GM23338 (cell line): ENCODE measurements around the gene TTYH3.

Experiments
- CREB1 ChIP-seq: fragments of 250-450 bp; sonication (Bioruptor Pico); IDR thresholded peaks from 2 replicates; pipeline ENCODE4 v1.5.0; 2020; ENCODE audit warnings: low read depth, mild to moderate bottlenecking, moderate library complexity
- EZH2 ChIP-seq: fragments of 200-600 bp; sonication (generic); IDR thresholded peaks from one replicate; pipeline ENCODE4 v1.8.0; 2017; ENCODE audit warnings: antibody characterized with exemption, mild to moderate bottlenecking, low read depth; ENCODE audit not compliant: unreplicated experiment
- EZH2phosphoT487 ChIP-seq: fragments of 200-600 bp; sonication (generic); IDR thresholded peaks from one replicate; pipeline ENCODE4 v1.8.1; 2018; ENCODE audit warnings: antibody characterized with exemption; ENCODE audit not compliant: unreplicated experiment
- JUNB ChIP-seq: IDR thresholded peaks from one replicate; pipeline ENCODE4 v1.6.1; 2016; ENCODE audit warnings: antibody characterized with exemption; ENCODE audit not compliant: unreplicated experiment
- NANOG ChIP-seq: IDR thresholded peaks from 2 replicates; pipeline ENCODE4 v1.6.1; 2016; ENCODE audit warnings: antibody characterized with exemption, borderline replicate concordance
- POLR2AphosphoS5 ChIP-seq: IDR thresholded peaks from 2 replicates; pipeline ENCODE4 v1.6.1; 2016; ENCODE audit warnings: antibody characterized with exemption, low read depth
- ZNF114 ChIP-seq: fragments of 250-450 bp; sonication (Bioruptor Pico); IDR thresholded peaks from 2 replicates; pipeline ENCODE4 v1.5.0; 2020; ENCODE audit warnings: mild to moderate bottlenecking, moderate library complexity
- ZNF331 ChIP-seq: fragments of 250-450 bp; sonication (Bioruptor Pico); IDR thresholded peaks from 2 replicates; pipeline ENCODE4 v1.5.0; 2020; ENCODE audit warnings: low read depth, mild to moderate bottlenecking, moderate library complexity
- TF ChIP-seq, protein P1 (sequence below), 2 experiments: fragments of 200-600 bp in 1 of 2; sonication (generic) in 1 of 2; conservative IDR thresholded peaks; 2 replicates each; pipeline versions ENCODE4 v1.5.1 to v1.6.1; 2016 to 2017; ENCODE audit warnings: antibody characterized with exemption in 2 of 2, low read depth in 2 of 2, mild to moderate bottlenecking in 2 of 2, moderate library complexity in 1 of 2
- TF ChIP-seq, protein P2 (sequence below): IDR thresholded peaks from one replicate; pipeline ENCODE4 v1.6.1; 2018; ENCODE audit warnings: antibody characterized with exemption; ENCODE audit not compliant: unreplicated experiment
- TF ChIP-seq, protein P3 (sequence below): IDR thresholded peaks from 2 replicates; pipeline ENCODE4 v1.6.1; 2016; ENCODE audit warnings: antibody characterized with exemption

DNA sequence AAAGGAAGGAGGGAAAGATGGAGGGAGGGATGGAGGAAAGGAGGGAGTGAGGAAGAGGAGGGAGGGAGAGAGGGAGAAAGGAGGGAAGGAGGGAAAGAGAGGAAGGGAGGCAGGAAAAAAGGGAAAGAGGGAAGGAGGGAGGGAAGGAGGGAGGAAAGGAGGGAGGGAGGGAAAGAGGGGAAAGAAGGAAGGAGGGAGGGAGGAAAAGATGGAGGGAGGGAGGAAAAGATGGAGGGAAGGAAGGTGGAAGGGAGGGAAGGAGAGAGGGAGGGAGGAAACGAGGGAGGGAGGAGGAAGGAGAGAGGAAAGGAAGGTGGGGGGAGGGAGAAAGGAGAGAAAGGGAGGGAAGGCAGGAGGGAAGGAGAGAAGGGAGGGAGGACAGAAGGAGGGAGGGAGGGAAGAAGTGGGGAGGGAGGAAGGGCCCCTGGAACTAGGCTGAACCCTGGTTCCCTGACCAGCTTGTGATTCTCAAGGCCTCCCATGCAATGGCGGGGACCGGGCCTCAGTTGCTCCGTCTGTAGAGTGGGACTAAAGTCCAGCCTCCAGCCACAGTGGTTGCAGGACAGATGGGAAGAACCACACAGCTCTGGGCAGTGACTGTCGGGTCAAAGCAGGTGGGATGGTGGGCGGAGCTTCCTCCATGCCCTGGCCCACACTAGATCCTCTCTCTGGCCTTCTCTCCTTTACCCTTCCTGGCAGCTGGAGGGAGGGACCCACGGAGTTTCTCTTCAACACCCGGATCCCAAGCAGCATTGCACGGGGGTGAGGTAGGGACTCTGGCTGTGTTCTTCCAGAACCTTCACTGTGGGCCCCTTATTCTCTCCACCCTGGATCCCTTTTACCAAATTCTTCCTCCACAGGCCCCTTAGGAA, 4.3 kb upstream of the TTYH3 start:
- TF ChIP-seq POLR2AphosphoS5 (no peak), ZNF114 (no peak), EZH2phosphoT487 (no peak), EZH2 (no peak), JUNB (no peak), CREB1 (no peak), NANOG (no peak), ZNF331 (CRISPR knock-in tag) (no peak)
- TF ChIP-seq, protein P1, sequence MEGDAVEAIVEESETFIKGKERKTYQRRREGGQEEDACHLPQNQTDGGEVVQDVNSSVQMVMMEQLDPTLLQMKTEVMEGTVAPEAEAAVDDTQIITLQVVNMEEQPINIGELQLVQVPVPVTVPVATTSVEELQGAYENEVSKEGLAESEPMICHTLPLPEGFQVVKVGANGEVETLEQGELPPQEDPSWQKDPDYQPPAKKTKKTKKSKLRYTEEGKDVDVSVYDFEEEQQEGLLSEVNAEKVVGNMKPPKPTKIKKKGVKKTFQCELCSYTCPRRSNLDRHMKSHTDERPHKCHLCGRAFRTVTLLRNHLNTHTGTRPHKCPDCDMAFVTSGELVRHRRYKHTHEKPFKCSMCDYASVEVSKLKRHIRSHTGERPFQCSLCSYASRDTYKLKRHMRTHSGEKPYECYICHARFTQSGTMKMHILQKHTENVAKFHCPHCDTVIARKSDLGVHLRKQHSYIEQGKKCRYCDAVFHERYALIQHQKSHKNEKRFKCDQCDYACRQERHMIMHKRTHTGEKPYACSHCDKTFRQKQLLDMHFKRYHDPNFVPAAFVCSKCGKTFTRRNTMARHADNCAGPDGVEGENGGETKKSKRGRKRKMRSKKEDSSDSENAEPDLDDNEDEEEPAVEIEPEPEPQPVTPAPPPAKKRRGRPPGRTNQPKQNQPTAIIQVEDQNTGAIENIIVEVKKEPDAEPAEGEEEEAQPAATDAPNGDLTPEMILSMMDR (conservative IDR thresholded peaks at IDR 0.05; ENCODE audit: low read depth in 2 of 2) = no peak
- TF ChIP-seq, protein P2, sequence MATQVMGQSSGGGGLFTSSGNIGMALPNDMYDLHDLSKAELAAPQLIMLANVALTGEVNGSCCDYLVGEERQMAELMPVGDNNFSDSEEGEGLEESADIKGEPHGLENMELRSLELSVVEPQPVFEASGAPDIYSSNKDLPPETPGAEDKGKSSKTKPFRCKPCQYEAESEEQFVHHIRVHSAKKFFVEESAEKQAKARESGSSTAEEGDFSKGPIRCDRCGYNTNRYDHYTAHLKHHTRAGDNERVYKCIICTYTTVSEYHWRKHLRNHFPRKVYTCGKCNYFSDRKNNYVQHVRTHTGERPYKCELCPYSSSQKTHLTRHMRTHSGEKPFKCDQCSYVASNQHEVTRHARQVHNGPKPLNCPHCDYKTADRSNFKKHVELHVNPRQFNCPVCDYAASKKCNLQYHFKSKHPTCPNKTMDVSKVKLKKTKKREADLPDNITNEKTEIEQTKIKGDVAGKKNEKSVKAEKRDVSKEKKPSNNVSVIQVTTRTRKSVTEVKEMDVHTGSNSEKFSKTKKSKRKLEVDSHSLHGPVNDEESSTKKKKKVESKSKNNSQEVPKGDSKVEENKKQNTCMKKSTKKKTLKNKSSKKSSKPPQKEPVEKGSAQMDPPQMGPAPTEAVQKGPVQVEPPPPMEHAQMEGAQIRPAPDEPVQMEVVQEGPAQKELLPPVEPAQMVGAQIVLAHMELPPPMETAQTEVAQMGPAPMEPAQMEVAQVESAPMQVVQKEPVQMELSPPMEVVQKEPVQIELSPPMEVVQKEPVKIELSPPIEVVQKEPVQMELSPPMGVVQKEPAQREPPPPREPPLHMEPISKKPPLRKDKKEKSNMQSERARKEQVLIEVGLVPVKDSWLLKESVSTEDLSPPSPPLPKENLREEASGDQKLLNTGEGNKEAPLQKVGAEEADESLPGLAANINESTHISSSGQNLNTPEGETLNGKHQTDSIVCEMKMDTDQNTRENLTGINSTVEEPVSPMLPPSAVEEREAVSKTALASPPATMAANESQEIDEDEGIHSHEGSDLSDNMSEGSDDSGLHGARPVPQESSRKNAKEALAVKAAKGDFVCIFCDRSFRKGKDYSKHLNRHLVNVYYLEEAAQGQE = no peak
- TF ChIP-seq, protein P3, sequence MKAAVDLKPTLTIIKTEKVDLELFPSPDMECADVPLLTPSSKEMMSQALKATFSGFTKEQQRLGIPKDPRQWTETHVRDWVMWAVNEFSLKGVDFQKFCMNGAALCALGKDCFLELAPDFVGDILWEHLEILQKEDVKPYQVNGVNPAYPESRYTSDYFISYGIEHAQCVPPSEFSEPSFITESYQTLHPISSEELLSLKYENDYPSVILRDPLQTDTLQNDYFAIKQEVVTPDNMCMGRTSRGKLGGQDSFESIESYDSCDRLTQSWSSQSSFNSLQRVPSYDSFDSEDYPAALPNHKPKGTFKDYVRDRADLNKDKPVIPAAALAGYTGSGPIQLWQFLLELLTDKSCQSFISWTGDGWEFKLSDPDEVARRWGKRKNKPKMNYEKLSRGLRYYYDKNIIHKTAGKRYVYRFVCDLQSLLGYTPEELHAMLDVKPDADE = no peak
